ENCODE measurements around the gene CDH23.

CDH23 gene

GRCh38 chr10:71818674-71819260, 422.0 kb downstream of the CDH23 start:
- no peak for DNase-seq (ENCODE audit: low read depth in 3 of 3, low spot score in 1 of 3)

- DNase-seq (ENCODE audit: low read depth in 3 of 3, low spot score in 1 of 3) = no peak
Observed at GRCh38 chr10:71819441-71819861, 422.7 kb downstream of the CDH23 start.

- no peak for DNase-seq (ENCODE audit: low read depth in 3 of 3, low spot score in 1 of 3)
Observed at GRCh38 chr10:71819985-71820384, 423.3 kb downstream of the CDH23 start.

GRCh38 chr10:71820966-71821365, 424.2 kb downstream of the CDH23 start:
- DNase-seq (ENCODE audit: low read depth in 3 of 3, low spot score in 1 of 3) = no peak

- no peak for DNase-seq (ENCODE audit: low read depth in 3 of 3, low spot score in 1 of 3)
Observed at GRCh38 chr10:71821909-71822763, 425.4 kb downstream of the CDH23 start.

- no peak for DNase-seq (ENCODE audit: low read depth in 3 of 3, low spot score in 1 of 3)
Observed at GRCh38 chr10:71823356-71823755, 426.6 kb downstream of the CDH23 start.

GRCh38 chr10:71824333-71824732, 427.6 kb downstream of the CDH23 start:
- DNase-seq (ENCODE audit: low read depth in 3 of 3, low spot score in 1 of 3) = no peak

- DNase-seq (ENCODE audit: low read depth in 3 of 3, low spot score in 1 of 3) = no peak
Observed at GRCh38 chr10:71825217-71825616, 428.5 kb downstream of the CDH23 start.

GRCh38 chr10:71827852-71828251, 431.1 kb downstream of the CDH23 start:
- no peak for DNase-seq (ENCODE audit: low read depth in 3 of 3, low spot score in 1 of 3)

- DNase-seq (ENCODE audit: low read depth in 3 of 3, low spot score in 1 of 3) = no peak
Observed at GRCh38 chr10:71828702-71829101, 432.0 kb downstream of the CDH23 start.

GRCh38 chr10:71829171-71829570, 432.5 kb downstream of the CDH23 start:
- DNase-seq (ENCODE audit: low read depth in 3 of 3, low spot score in 1 of 3) = no peak

- DNase-seq (ENCODE audit: low read depth in 3 of 3, low spot score in 1 of 3) = no peak
Observed at GRCh38 chr10:71829896-71830295, 433.2 kb downstream of the CDH23 start.

GRCh38 chr10:71830726-71831125, 434.0 kb downstream of the CDH23 start:
- DNase-seq (ENCODE audit: low read depth in 3 of 3, low spot score in 1 of 3) = no peak

GRCh38 chr10:71831646-71832552, 435.2 kb downstream of the CDH23 start:
- DNase-seq (ENCODE audit: low read depth in 3 of 3, low spot score in 1 of 3) = no peak

- no peak for DNase-seq (ENCODE audit: low read depth in 3 of 3, low spot score in 1 of 3)
Observed at GRCh38 chr10:71832967-71833366, 436.2 kb downstream of the CDH23 start.

GRCh38 chr10:71833451-71834342, 437.0 kb downstream of the CDH23 start:
- DNase-seq (ENCODE audit: low read depth in 3 of 3, low spot score in 1 of 3) = no peak

- no peak for DNase-seq (ENCODE audit: low read depth in 3 of 3, low spot score in 1 of 3)
Observed at GRCh38 chr10:71834343-71834674, 437.6 kb downstream of the CDH23 start.

- no peak for DNase-seq (ENCODE audit: low read depth in 3 of 3, low spot score in 1 of 3)
Observed at GRCh38 chr10:71835671-71836595, 439.2 kb downstream of the CDH23 start.

GRCh38 chr10:71836596-71836974, 439.9 kb downstream of the CDH23 start:
- DNase-seq (ENCODE audit: low read depth in 3 of 3, low spot score in 1 of 3) = no peak

Data from stimulated activated CD4-positive, alpha-beta T cell treated with anti-CD3 and anti-CD28 coated beads, TNF-alpha, amount 100 ng/mL, for 1 hour (primary cell).